ENCODE data around the gene CXCL16. TPM values are rescaled to one million over a fixed set of nuclear protein-coding genes. Genes with fewer than 3 reads are reported as not detected.

CXCL16 gene
- polyA plus RNA-seq, 2 of the 4 experiments (the other 2 are of a cell fraction): 10.1 to 13.8 TPM

GRCh38 chr17:4721203-4722135 is 18.3 kb downstream of the CXCL16 start (continued):
- TF ChIP-seq FOSB (CRISPR knock-in tag; IDR thresholded peaks at IDR 0.05) (no peak; the same call in 1 of the 2 replicates), MYC (IDR thresholded peaks at IDR 0.05; ENCODE audit: borderline replicate concordance, low read length) (peak; percentile 74), NFE2L2 (conservative IDR thresholded peaks at IDR 0.05; ENCODE audit: low read length) (no peak), KDM1A (IDR thresholded peaks at IDR 0.05; ENCODE audit: low read depth) (no peak), HOXA7 (CRISPR knock-in tag; IDR thresholded peaks at IDR 0.05) (peak; percentile 87; the same call in 1 of the 2 replicates), JUNB (IDR thresholded peaks at IDR 0.05) (peak; percentile 94), USF2 (IDR thresholded peaks at IDR 0.05) (peak; percentile 86), KDM5A (IDR thresholded peaks at IDR 0.05) (no peak), ZSCAN20 (CRISPR knock-in tag; IDR thresholded peaks at IDR 0.05) (no peak), CBX2 (IDR thresholded peaks at IDR 0.05; ENCODE audit: borderline replicate concordance, low read depth) (no peak), HDAC2 (IDR thresholded peaks at IDR 0.05) (no peak), NPAS2 (CRISPR knock-in tag; IDR thresholded peaks at IDR 0.05; ENCODE audit: borderline replicate concordance) (peak; percentile 80), FOSL2 (IDR thresholded peaks at IDR 0.05) (peak; percentile 88), FOSL2 (CRISPR knock-in tag; IDR thresholded peaks at IDR 0.05) (peak; percentile 95), E2F6 (IDR thresholded peaks at IDR 0.05; ENCODE audit: borderline replicate concordance, low read depth) (peak; percentile 66; the same call in 1 of the 2 replicates), ATOH8 (CRISPR knock-in tag; IDR thresholded peaks at IDR 0.05; ENCODE audit: low read depth) (peak; percentile 88), MAFK (IDR thresholded peaks at IDR 0.05; ENCODE audit: partially characterized antibody) (peak; percentile 37), FOXS1 (CRISPR knock-in tag; IDR thresholded peaks at IDR 0.05) (peak; percentile 86; the same call in 1 of the 2 replicates), RAD21 (conservative IDR thresholded peaks at IDR 0.05 in 1 of 2, IDR thresholded peaks at IDR 0.05 in 1 of 2) (peak in 1 of 2 experiments; percentile 41; a peak in 2 of 5 replicates), RNF2 (IDR thresholded peaks at IDR 0.05; ENCODE audit: borderline replicate concordance, low read depth) (no peak), CEBPB (IDR thresholded peaks at IDR 0.05) (peak in 1 of 2 experiments; percentile 71; a peak in 2 of 4 replicates), HOXB5 (CRISPR knock-in tag; IDR thresholded peaks at IDR 0.05) (peak; percentile 76), PHF8 (IDR thresholded peaks at IDR 0.05; ENCODE audit: borderline replicate concordance, low read depth) (no peak), MAX (IDR thresholded peaks at IDR 0.05) (peak; percentile 93), EHMT2 (IDR thresholded peaks at IDR 0.05; ENCODE audit: low read depth) (no peak), BHLHE40 (IDR thresholded peaks at IDR 0.05; ENCODE audit: low read depth, low read length) (peak; percentile 95), REST (IDR thresholded peaks at IDR 0.05) (no peak), CHD4 (IDR thresholded peaks at IDR 0.05; ENCODE audit: borderline replicate concordance) (no peak), NR3C1 (IDR thresholded peaks at IDR 0.05) (no peak), ZFP36 (IDR thresholded peaks at IDR 0.05; ENCODE audit: borderline replicate concordance, partially characterized antibody) (no peak), CTCF (IDR thresholded peaks at IDR 0.05) (no peak), CBX8 (IDR thresholded peaks at IDR 0.05) (no peak), MAZ (IDR thresholded peaks at IDR 0.05; ENCODE audit: borderline replicate concordance, low read depth, low read length) (no peak)
